HG02884 (cell line): ENCODE results near the gene BDP1.
"Not testable (repeated sequence)": the region's sequence is repeated elsewhere in the genome, so short reads cannot be mapped to it uniquely, and the experiment has no call there.

Experiments
- ATAC-seq: cut with Tn5 transposase; IDR thresholded peaks from one replicate; pipeline ENCODE4 v1.9.1; 2021; ENCODE audit warnings: mild to moderate bottlenecking, moderate library complexity; ENCODE audit not compliant: unreplicated experiment

The BDP1 gene, protein sequence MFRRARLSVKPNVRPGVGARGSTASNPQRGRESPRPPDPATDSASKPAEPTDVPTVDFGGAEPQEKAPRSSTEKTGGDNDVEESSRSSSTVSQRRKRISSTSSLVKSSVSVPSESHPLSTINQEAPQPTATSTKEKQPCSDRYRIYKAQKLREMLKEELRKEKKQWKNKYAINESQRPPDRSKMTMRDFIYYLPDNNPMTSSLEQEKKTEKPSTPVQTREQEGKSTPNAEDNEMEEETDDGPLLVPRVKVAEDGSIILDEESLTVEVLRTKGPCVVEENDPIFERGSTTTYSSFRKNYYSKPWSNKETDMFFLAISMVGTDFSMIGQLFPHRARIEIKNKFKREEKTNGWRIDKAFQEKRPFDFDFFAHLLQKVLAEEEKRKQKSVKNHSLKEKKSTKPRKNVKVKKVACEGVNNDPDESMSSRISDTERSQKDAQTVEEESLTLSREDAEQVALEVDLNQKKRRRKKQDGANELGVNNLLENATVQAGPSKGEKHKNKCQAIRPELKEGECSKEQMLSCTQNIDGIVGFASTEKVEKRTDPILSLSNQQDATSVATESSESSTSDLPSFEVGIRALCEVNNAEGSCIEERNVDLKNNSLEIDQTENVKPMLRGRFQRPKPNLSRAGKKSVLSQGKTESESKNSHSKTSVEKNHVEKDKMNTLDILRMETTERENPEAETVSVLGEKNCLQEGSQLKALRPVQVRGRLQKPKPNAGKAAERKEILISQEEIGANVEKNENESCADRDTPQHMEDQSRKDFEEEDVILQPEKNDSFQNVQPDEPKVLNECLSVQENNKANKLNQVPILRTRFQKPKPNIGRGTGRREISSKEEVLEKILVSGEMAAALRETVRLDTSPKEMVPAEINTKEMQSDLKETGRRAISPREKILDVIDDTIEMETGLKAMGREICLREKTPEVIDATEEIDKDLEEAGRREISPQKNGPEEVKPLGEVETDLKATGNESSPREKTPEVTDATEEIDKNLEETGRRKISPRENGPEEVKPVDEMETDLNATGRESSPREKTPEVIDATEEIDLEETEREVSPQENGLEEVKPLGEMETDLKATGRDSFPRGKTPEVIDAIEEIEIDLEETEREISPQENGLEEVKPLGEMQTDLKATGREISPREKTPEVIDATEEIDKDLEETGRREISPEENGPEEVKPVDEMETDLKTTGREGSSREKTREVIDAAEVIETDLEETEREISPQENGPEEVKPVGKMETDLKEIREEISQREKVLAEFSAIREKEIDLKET (N-terminal part only)

DNA sequence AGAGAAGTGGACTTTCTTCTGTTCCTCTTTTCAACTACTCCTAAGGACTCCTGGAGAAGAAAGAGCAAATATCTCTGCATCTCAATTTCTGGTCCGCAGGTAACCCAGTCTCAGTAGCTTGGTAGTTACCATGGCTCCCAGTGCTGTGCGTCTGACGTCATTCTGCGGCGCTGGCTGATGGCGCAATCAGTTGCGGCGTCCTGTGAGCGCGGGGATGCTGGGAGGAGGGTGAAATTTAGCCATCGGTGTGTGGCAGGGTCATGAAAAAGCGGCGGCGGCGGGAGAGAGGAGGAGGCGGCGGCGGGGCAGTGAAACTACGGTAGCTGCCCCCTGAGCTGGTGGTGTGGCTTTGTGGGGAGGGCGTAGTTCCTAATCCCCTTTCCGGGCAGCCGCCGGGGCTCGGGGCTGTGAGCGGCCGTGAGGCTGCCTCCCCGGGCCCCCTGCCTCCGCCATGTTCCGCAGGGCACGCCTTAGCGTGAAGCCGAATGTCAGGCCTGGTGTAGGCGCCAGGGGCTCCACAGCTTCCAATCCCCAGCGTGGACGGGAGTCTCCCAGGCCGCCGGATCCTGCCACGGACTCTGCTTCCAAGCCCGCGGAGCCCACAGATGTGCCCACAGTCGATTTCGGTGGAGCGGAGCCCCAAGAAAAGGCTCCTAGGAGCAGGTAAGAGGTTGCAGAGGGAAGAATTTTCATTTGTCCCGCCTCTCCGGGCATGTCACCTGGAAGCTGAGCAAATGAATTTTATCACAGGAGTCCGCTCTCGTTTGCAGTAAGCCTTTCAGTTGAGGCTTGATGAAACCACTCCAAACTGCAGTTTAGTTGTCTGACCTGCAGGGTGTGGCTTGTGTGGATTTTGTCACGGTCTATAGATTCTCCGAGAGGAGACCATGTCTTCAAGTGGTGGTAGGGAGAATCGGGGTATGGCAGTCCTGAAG, at the start of gene BDP1:
Gene BDP1, plus strand, starts transcription at position 225 of the 935 bp plus-strand sequence. Its CDS starts 227 bp downstream, at position 452.
- peak; percentile 92 for ATAC-seq

- ATAC-seq = not testable (repeated sequence)
Observed at GRCh38 chr5:71410088-71410487, 45.4 kb upstream of the BDP1 start.

DNA sequence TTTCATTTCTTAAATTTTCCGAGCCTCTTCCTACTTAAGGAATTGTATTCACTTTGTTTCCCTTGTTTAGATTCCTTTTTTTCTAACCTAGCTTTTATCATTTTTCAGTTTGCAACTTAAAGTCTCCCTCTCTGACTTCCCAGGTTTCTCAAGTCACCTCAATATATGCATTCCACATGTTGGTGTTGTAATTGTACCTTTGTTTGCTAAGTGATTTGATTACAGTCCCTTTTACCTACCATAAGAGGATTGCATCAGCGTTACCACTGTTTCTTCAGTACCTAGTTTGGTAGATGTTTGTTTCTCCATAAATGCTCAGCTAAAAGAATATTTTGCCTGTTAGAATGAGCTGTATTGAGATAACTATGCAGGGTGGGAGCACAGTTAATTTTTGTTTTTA, 39.8 kb upstream of the BDP1 start:
- ATAC-seq = not testable (repeated sequence)

DNA sequence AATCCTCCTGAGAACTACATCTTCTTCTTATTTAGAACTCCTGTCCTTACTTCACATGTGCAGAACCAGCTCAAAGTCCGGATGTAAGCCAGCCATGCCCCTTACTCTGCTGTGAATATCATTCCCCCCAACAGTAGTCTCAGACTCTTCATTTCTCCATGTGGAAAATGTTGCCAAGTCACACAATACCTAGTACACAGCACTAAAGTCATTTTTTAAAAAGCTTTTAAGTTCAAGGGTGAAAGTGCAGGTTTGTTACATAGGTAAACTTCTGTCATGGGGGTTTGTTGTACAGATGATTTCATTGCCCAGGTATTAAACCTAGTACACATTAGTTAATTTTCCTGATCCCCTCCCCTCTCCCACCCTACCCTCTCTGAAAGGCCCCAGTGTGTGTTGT, 37.4 kb upstream of the BDP1 start:
- ATAC-seq = not testable (repeated sequence)

GRCh38 chr5:71421278-71421677, 34.2 kb upstream of the BDP1 start:
- ATAC-seq = not testable (repeated sequence)

- not testable (repeated sequence) for ATAC-seq
Observed at GRCh38 chr5:71423896-71424295, 31.6 kb upstream of the BDP1 start.

DNA sequence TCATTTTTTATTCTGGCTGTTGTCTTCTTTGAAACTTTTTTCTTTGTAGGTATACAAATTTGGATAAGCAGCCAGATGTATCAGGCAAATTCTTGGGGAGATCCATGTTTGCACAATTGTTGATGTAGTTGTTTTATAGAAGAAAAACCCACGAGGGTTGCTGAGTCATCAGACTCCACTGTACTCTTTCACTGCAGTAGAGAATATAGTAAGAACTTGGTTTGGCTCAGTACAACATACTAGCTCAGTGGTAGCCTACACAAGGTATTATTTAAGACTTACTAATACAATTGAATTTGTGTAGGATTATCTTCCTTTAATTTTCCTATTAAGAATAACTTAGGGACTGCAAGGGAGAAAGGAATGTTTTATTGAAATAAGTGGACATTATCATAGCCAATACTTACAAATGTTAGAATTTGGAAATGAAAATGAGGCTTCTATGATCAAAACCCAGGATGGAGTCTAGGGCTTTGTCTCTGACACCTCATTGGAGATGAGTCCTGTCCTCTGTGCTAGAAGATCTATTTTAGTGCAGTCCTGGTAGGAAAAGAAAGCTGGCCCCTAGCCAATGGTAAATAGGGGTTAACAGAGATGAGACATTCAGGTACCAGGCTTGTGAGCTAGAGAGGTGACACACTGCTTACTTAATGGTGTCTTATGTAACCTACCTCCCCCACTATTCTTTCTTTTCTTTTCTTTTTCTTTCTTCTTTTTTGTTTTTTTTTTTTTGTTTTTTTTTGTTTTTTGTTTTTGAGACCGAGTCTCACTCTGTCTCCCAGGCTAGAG, 28.6 kb upstream of the BDP1 start:
- not testable (repeated sequence) for ATAC-seq

DNA sequence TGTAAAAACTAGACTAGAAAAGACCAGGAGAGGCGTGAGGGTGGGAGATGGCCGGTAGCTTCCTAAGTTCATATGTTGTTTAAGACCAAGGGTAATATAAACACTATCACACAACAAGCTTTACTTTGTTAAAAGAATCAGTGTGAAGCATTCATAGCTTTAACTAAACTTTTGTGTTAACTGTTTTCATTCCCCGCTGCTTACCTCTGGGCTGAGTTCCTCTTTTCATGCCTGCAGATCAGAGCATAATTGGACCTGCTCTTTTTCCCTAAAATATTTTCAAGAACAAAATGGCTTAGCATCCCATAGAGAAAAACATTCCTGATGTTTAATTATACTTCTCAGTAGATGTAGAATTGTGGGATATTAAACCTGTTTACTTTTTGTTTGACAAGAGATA, 23.0 kb upstream of the BDP1 start:
- not testable (repeated sequence) for ATAC-seq

GRCh38 chr5:71434825-71435224, 20.6 kb upstream of the BDP1 start:
- ATAC-seq = not testable (repeated sequence)

- not testable (repeated sequence) for ATAC-seq
Observed at GRCh38 chr5:71441564-71441963, 13.9 kb upstream of the BDP1 start.

- not testable (repeated sequence) for ATAC-seq
Observed at GRCh38 chr5:71443891-71444290, 11.6 kb upstream of the BDP1 start.

- ATAC-seq = not testable (repeated sequence)
Observed at GRCh38 chr5:71445015-71445414, 10.4 kb upstream of the BDP1 start.

- not testable (repeated sequence) for ATAC-seq
Observed at GRCh38 chr5:71445523-71446152, 9.8 kb upstream of the BDP1 start.

DNA sequence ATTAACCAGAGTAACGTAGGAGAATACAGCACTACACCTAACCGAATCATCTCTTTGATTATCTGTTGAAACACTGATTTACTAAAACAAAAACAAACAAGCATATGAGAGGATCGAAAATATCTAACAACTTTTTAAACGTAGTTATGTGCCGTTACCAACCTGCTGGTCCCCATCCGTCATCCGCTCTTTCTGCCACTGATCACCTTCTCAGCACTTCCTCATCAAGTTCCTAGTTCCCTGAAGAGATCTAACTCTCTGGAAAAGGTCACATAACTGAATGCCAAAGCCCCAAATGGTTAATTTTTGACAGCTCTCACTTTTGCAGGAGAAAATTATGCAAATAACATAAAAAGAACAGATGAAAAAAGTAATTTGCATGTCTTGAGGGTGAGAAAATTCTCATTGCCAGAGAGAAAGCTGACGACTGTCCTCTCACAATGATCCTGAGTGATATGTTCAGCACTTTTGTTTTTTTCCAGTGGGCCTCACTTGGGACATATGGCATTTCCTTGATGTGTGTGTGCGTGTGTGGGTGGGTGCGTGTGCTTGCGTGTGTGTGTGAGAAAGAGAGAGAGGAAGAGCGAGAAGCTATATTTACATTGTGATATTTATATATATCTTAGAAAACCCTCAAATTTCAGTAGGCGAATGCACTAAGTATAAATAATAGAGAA, 8.8 kb upstream of the BDP1 start:
- not testable (repeated sequence) for ATAC-seq

DNA sequence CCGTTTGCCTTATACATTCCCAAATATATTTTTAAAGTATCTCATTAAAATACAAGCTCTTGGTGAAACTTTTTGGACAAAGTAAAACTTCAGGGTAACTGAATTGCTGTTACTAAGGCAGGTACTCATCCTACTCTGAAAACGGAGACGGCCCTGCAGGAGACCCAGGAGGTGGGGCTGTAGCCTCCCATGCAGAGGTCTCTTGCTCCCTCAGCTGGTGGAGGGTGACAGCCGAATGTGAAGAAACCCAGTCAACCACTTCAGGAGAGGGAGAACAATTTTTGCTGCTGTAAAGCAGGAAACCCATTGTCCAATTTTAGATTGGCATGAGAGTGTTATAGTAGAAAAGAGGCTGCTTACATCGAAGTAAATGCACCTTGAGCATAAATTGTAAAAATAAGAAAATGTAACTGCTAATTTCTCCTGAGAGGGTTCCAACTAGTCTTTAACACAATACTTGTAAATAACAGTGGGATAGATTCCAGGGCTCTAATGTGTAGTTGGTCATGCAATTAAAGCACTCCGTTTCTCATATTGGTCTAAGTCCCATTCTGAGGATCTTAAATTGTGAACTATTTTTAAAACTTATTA, 8.1 kb upstream of the BDP1 start:
- peak; percentile 85 for ATAC-seq

- no peak for ATAC-seq
Observed at GRCh38 chr5:71452876-71453275, 2.6 kb upstream of the BDP1 start.

GRCh38 chr5:71454913-71455312, 538 bp upstream of the BDP1 start:
- ATAC-seq = no peak

- no peak for ATAC-seq
Observed at GRCh38 chr5:71456362-71456743, 902 bp downstream of the BDP1 start.
